ENCODE data around the gene NT5C.
"Not testable (repeated sequence)": the region's sequence is repeated elsewhere in the genome, so short reads cannot be mapped to it uniquely, and the experiment has no call there.

Gene NT5C

GRCh38 chr17:75146592-75146991 lies 15.1 kb upstream of the NT5C start:
- Histone ChIP-seq H3K27me3 (replicated peaks; ENCODE audit: control insufficient read depth, insufficient read depth, low read length, poor library complexity, severe bottlenecking) (no peaks in the 10 kb centered on the region), H3K9me3 (ENCODE audit: control insufficient read depth, low read length) (no peaks in the 10 kb centered on the region), H3K36me3 (ENCODE audit: control insufficient read depth, insufficient read depth, low read length) (peaks cover 35% of the 10 kb centered on the region), H3K27ac (ENCODE audit: insufficient read depth, low read length, poor library complexity, severe bottlenecking) (no peak overlapping the region), H3K4me1 (ENCODE audit: control insufficient read depth, insufficient read depth, low read length, poor library complexity, severe bottlenecking) (peaks cover 3% of the 10 kb centered on the region), H3K4me3 (ENCODE audit: insufficient read depth, low read depth, low read length, poor library complexity, severe bottlenecking) (no peak overlapping the region)
- no peak for DNase-seq

GRCh38 chr17:75144816-75145512 lies 13.4 kb upstream of the NT5C start:
- Histone ChIP-seq H3K9me3 (ENCODE audit: control insufficient read depth, low read length) (no peaks in the 10 kb centered on the region), H3K36me3 (ENCODE audit: control insufficient read depth, insufficient read depth, low read length) (peaks cover 35% of the 10 kb centered on the region), H3K27ac (ENCODE audit: insufficient read depth, low read length, poor library complexity, severe bottlenecking) (no peak overlapping the region), H3K4me3 (ENCODE audit: insufficient read depth, low read depth, low read length, poor library complexity, severe bottlenecking) (no peak overlapping the region), H3K27me3 (replicated peaks; ENCODE audit: control insufficient read depth, insufficient read depth, low read length, poor library complexity, severe bottlenecking) (no peaks in the 10 kb centered on the region), H3K4me1 (ENCODE audit: control insufficient read depth, insufficient read depth, low read length, poor library complexity, severe bottlenecking) (no peaks in the 10 kb centered on the region)
- DNase-seq = no peak

DNA sequence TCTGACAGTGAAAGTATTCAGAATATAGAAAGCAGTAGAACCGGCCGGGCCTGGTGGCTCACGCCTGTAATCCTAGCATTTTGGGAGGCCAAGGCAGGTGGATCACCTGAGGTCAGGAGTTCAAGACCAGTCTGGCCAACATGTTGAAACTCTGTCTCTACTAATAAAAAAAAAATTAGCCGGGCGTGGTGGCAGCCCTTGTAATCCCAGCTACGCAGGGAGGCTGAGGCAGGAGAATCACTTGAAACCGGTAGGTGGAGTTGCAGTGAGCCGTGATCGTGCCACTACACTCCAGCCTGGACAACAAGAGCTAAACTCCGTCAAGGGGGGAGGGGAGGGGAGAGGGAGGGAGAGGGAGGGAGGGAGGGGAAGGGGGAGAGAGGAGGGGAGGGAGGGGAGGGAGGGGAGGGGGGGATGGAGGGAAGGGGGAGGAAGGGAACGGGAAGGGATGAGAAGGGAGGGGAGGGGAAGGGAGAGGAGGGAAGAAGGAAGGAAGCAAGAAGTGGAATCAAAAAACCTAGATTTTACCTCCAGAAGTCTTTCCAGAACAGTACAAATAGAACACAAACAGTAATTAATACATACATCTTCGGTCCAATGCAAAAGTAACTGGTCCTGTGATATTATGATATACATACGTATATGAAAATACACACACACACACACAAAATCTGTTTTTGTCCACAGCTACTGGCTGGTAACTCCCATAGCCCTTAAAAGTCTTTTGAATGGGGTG lies 10.9 kb upstream of the NT5C start:
- H3K27ac ChIP-seq (ENCODE audit: insufficient read depth, low read length, poor library complexity, severe bottlenecking) = no peak overlapping the region

DNA sequence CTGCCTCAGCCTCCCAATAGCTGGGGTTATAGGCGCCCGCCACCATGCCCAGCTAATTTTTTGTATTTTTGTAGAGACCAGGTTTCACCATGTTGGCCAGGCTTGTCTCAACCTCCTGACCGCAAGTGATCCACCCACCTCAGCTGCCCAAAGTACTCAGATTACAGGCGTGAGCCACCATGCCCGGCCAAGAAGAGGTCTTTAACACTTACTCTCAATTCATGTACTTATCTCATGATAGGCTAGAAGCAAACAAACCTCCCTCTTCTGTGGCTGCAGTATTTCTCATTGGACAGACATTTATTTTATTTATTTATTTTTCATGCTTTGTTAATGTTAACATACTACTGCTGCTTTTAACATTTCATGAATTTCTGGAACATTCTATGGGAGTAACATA lies 7.0 kb upstream of the NT5C start:
- Histone ChIP-seq H3K4me3 (ENCODE audit: insufficient read depth, low read depth, low read length, poor library complexity, severe bottlenecking) (no peak overlapping the region), H3K9me3 (ENCODE audit: control insufficient read depth, low read length) (no peaks in the 10 kb centered on the region), H3K27ac (ENCODE audit: insufficient read depth, low read length, poor library complexity, severe bottlenecking) (no peak overlapping the region), H3K36me3 (ENCODE audit: control insufficient read depth, insufficient read depth, low read length) (peaks cover 7% of the 10 kb centered on the region), H3K27me3 (replicated peaks; ENCODE audit: control insufficient read depth, insufficient read depth, low read length, poor library complexity, severe bottlenecking) (no peaks in the 10 kb centered on the region), H3K4me1 (ENCODE audit: control insufficient read depth, insufficient read depth, low read length, poor library complexity, severe bottlenecking) (no peaks in the 10 kb centered on the region)
- DNase-seq = no peak

More for the DNA sequence above, 10.9 kb upstream of the NT5C start:
- H3K4me1 ChIP-seq (ENCODE audit: control insufficient read depth, insufficient read depth, low read length, poor library complexity, severe bottlenecking) = no peaks in the 10 kb centered on the region
- H3K36me3 ChIP-seq (ENCODE audit: control insufficient read depth, insufficient read depth, low read length) = peaks cover 27% of the 10 kb centered on the region
- H3K4me3 ChIP-seq (ENCODE audit: insufficient read depth, low read depth, low read length, poor library complexity, severe bottlenecking) = no peak overlapping the region
- H3K27me3 ChIP-seq (replicated peaks; ENCODE audit: control insufficient read depth, insufficient read depth, low read length, poor library complexity, severe bottlenecking) = no peaks in the 10 kb centered on the region
- no peaks in the 10 kb centered on the region for H3K9me3 ChIP-seq (ENCODE audit: control insufficient read depth, low read length)
- DNase-seq = no peak

- not testable (repeated sequence) for DNase-seq; H3K4me3 ChIP-seq (ENCODE audit: insufficient read depth, low read depth, low read length, poor library complexity, severe bottlenecking); H3K27me3 ChIP-seq (replicated peaks; ENCODE audit: control insufficient read depth, insufficient read depth, low read length, poor library complexity, severe bottlenecking); H3K27ac ChIP-seq (ENCODE audit: insufficient read depth, low read length, poor library complexity, severe bottlenecking); H3K36me3 ChIP-seq (ENCODE audit: control insufficient read depth, insufficient read depth, low read length); H3K4me1 ChIP-seq (ENCODE audit: control insufficient read depth, insufficient read depth, low read length, poor library complexity, severe bottlenecking); H3K9me3 ChIP-seq (ENCODE audit: control insufficient read depth, low read length)
Observed at GRCh38 chr17:75137762-75138161, 6.2 kb upstream of the NT5C start.

- peaks cover 7% of the 10 kb centered on the region for H3K36me3 ChIP-seq (ENCODE audit: control insufficient read depth, insufficient read depth, low read length)
- H3K27me3 ChIP-seq (replicated peaks; ENCODE audit: control insufficient read depth, insufficient read depth, low read length, poor library complexity, severe bottlenecking) = no peaks in the 10 kb centered on the region
- H3K4me1 ChIP-seq (ENCODE audit: control insufficient read depth, insufficient read depth, low read length, poor library complexity, severe bottlenecking) = peaks cover under 1% of the 10 kb centered on the region
- H3K9me3 ChIP-seq (ENCODE audit: control insufficient read depth, low read length) = no peaks in the 10 kb centered on the region
- H3K27ac ChIP-seq (ENCODE audit: insufficient read depth, low read length, poor library complexity, severe bottlenecking) = no peak overlapping the region
- H3K4me3 ChIP-seq (ENCODE audit: insufficient read depth, low read depth, low read length, poor library complexity, severe bottlenecking) = no peak overlapping the region
- DNase-seq = no peak
Observed at GRCh38 chr17:75135946-75136345, 4.4 kb upstream of the NT5C start.

GRCh38 chr17:75135452-75135851 lies 3.9 kb upstream of the NT5C start:
- H3K4me1 ChIP-seq (ENCODE audit: control insufficient read depth, insufficient read depth, low read length, poor library complexity, severe bottlenecking) = peaks cover 6% of the 10 kb centered on the region
- no peaks in the 10 kb centered on the region for H3K9me3 ChIP-seq (ENCODE audit: control insufficient read depth, low read length)
- H3K36me3 ChIP-seq (ENCODE audit: control insufficient read depth, insufficient read depth, low read length) = peaks cover 7% of the 10 kb centered on the region
- no peak overlapping the region for H3K4me3 ChIP-seq (ENCODE audit: insufficient read depth, low read depth, low read length, poor library complexity, severe bottlenecking)
- no peak overlapping the region for H3K27ac ChIP-seq (ENCODE audit: insufficient read depth, low read length, poor library complexity, severe bottlenecking)
- no peak for DNase-seq
- H3K27me3 ChIP-seq (replicated peaks; ENCODE audit: control insufficient read depth, insufficient read depth, low read length, poor library complexity, severe bottlenecking) = no peaks in the 10 kb centered on the region

DNA sequence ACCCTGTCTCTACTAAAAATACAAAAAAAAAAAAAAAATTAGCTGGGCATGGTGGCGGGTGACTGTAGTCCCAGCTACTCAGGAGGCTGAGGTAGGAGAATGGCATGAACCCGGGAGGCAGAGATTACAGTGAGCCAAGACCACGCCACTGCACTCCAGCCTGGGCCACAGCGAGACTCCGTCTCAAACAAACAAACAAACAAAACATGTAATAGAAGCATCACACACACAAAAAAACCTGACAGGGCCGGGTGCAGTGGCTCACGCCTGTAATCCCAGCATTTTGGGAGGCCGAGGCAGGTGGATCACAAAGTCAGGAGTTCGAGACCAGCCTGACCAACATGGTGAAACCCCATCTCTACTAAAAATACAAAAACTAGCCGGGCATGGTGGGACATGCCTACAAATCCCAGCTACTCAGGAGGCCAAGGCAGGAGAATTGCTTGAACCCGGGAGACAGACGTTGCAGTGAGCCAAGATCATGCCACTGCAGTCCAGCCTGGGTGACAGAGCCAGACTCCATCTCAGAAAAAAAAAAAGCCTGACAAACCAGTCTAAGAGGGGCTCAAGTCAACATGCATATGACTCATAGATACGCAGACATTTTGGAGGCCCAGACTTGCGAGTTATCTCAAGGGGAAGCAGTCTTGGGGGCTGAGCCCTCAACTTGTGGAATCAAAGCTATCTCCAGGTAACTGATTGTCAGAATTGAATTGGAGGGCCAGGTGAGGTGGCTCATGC lies 2.2 kb upstream of the NT5C start:
- H3K27ac ChIP-seq (ENCODE audit: insufficient read depth, low read length, poor library complexity, severe bottlenecking); DNase-seq; H3K9me3 ChIP-seq (ENCODE audit: control insufficient read depth, low read length); H3K4me3 ChIP-seq (ENCODE audit: insufficient read depth, low read depth, low read length, poor library complexity, severe bottlenecking); H3K27me3 ChIP-seq (replicated peaks; ENCODE audit: control insufficient read depth, insufficient read depth, low read length, poor library complexity, severe bottlenecking): not testable (repeated sequence)
- Histone ChIP-seq H3K4me1 (ENCODE audit: control insufficient read depth, insufficient read depth, low read length, poor library complexity, severe bottlenecking) (peaks cover 11% of the 10 kb centered on the region), H3K36me3 (ENCODE audit: control insufficient read depth, insufficient read depth, low read length) (peaks cover 15% of the 10 kb centered on the region)

- Histone ChIP-seq H3K9me3 (ENCODE audit: control insufficient read depth, low read length) (no peaks in the 10 kb centered on the region), H3K27ac (ENCODE audit: insufficient read depth, low read length, poor library complexity, severe bottlenecking) (no peak overlapping the region), H3K4me3 (ENCODE audit: insufficient read depth, low read depth, low read length, poor library complexity, severe bottlenecking) (no peak overlapping the region), H3K27me3 (replicated peaks; ENCODE audit: control insufficient read depth, insufficient read depth, low read length, poor library complexity, severe bottlenecking) (no peaks in the 10 kb centered on the region), H3K4me1 (ENCODE audit: control insufficient read depth, insufficient read depth, low read length, poor library complexity, severe bottlenecking) (peaks cover 11% of the 10 kb centered on the region), H3K36me3 (ENCODE audit: control insufficient read depth, insufficient read depth, low read length) (peaks cover 15% of the 10 kb centered on the region)
- no peak for DNase-seq
Observed at GRCh38 chr17:75133001-75133400, 1.5 kb upstream of the NT5C start.

Measured in effector memory CD4-positive, alpha-beta T cell (primary cell).